ENCODE results near the gene C3. TPM values are rescaled to one million over a fixed set of nuclear protein-coding genes. Genes with fewer than 3 reads are reported as not detected.

The C3 gene
- total RNA-seq, 3 donors from 2014 or later, result 42.2 to 473 (median 261) TPM

DNA sequence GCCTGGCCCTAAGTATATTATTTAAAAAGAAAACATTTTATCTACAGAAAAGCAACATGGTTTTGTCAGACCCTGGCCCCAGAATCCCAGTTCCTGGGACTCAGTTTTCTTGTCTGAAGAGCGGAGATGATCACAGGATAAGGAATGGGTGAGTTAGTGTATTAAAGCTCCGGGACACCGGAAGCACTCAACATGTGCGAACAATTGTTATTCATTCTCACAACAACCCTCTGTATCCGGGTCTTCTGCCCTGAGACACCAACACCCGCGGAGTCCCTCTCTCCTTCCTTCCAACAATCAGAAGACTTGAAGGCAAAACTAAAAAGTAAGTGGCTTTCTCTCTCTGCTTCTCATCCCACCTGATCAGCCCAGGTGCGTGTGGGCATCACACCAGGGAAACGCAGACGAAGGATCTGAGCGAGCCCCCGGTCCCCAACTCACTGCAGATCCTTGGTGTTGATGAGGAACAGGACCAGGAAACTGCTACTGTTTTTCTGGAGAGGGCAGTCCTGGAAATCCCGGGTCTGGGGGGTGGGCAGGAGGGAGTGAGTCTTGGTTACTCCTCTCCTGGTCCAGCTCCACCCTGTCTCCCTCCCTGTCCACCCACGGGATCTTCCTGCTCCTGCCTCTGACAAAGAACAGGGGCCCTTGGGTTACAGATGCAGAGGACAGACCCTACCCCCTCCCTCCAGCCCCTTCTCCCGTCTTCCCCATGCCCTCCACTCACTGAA is 14.9 kb upstream of the C3 start:
- intact Hi-C loops (cut with DNase I, micrococcal nuclease), result no loop called here
- Histone ChIP-seq H3K4me1 (ENCODE audit: low read depth) (peaks cover 19% of the 10 kb centered on the region), H3K36me3 (ENCODE audit: low read depth) (no peaks in the 10 kb centered on the region), H3K4me3 (no peak overlapping the region), H3K9me3 (no peaks in the 10 kb centered on the region)
- ATAC-seq (no peak), DNase-seq (peak in 2 of 3 donors; percentile 33 to 54)
- TF ChIP-seq CTCF (IDR thresholded peaks at IDR 0.05), result no peak

GRCh38 chr19:6734096-6734696 is 13.7 kb upstream of the C3 start:
- no peak for ATAC-seq
- Histone ChIP-seq H3K4me1 (ENCODE audit: low read depth) (peaks cover 26% of the 10 kb centered on the region), H3K4me3 (no peak overlapping the region), H3K9me3 (no peaks in the 10 kb centered on the region), H3K36me3 (ENCODE audit: low read depth) (no peaks in the 10 kb centered on the region)
- peak in 2 of 3 donors; percentile 24 to 51 for DNase-seq
- TF ChIP-seq CTCF (IDR thresholded peaks at IDR 0.05), result no peak
- intact Hi-C loops (cut with DNase I, micrococcal nuclease), result no loop called here

GRCh38 chr19:6733338-6734095 is 13.1 kb upstream of the C3 start:
- H3K4me3 ChIP-seq, result no peak overlapping the region
- intact Hi-C loops (cut with DNase I, micrococcal nuclease), result no loop called here
- no peak for TF ChIP-seq CTCF (IDR thresholded peaks at IDR 0.05)
- H3K4me1 ChIP-seq (ENCODE audit: low read depth), result peaks cover 19% of the 10 kb centered on the region
- DNase-seq (peak in 2 of 3 donors; percentile 34 to 53), ATAC-seq (no peak)
- no peaks in the 10 kb centered on the region for H3K9me3 ChIP-seq
- H3K36me3 ChIP-seq (ENCODE audit: low read depth), result no peaks in the 10 kb centered on the region

DNA sequence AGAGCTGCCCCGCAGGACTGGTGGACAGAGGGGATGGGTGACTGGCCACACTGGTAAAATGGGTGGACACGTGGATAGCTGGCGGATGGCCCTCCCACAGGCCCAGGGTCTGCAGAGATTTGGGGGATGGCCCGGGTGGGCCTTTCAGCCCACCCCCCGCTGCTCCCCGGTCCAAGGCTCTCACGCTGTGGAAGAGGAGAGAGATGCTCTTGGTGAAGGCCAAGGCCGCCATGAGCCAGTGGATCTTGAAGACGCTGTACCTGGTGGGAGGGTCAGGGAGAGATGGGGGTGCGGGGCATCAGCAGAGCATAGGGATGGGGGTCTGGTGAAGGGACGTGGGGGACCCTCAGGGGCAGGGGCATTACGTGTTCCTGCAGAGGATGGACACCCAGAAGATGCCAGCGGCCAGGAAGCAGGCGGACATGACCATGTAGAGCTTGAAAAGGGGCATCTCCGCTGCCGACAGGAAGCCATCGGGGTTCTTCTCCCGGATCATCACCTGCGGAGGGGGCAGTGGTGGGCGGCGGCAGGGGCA is 12.4 kb upstream of the C3 start:
- intact Hi-C loops (cut with DNase I, micrococcal nuclease), result no loop called here

More for the DNA sequence above, 12.4 kb upstream of the C3 start:
- ATAC-seq (no peak), DNase-seq (peak in 1 of 3 donors; percentile 49)
- Histone ChIP-seq H3K9me3 (no peaks in the 10 kb centered on the region), H3K4me1 (ENCODE audit: low read depth) (peaks cover 13% of the 10 kb centered on the region), H3K4me3 (no peak overlapping the region), H3K36me3 (ENCODE audit: low read depth) (no peaks in the 10 kb centered on the region)
- TF ChIP-seq CTCF (IDR thresholded peaks at IDR 0.05), result no peak
